ENCODE results near the gene DMXL2. TPM values are rescaled to one million over a fixed set of nuclear protein-coding genes. Genes with fewer than 3 reads are reported as not detected.

Gene DMXL2
- total RNA-seq, 1 experiment from 2014 or later, result 10.9 TPM

- H3K4me2 ChIP-seq (ENCODE audit: low read length), result no peak overlapping the region
- no peak for DNase-seq
- no peak overlapping the region for H3K4me3 ChIP-seq (ENCODE audit: low read length)
- no peaks in the 10 kb centered on the region for H3K27me3 ChIP-seq (ENCODE audit: low read length)
- no peak overlapping the region for H3K9ac ChIP-seq (ENCODE audit: low read length)
- ATAC-seq, result no peak
- ChIA-PET CTCF (no interaction called here), POLR2A (ENCODE audit: unreplicated experiment) (no interaction called here)
- no peaks in the 10 kb centered on the region for H3K4me1 ChIP-seq (ENCODE audit: insufficient read depth, low read length)
- H2AFZ ChIP-seq (ENCODE audit: low read length), result no peak overlapping the region
- H3K9me3 ChIP-seq (ENCODE audit: low read length), result no peaks in the 10 kb centered on the region
- BruUV-seq (replicated peaks), result no TSS peak
- H4K20me1 ChIP-seq (ENCODE audit: low read length), result no peaks in the 10 kb centered on the region
- no peaks in the 10 kb centered on the region for H3F3A ChIP-seq (ENCODE audit: low read length, unreplicated experiment)
- H3K36me3 ChIP-seq (ENCODE audit: low read depth, low read length), result no peaks in the 10 kb centered on the region
- no peak overlapping the region for H3K27ac ChIP-seq (ENCODE audit: low read length)
- no peak for TF ChIP-seq EZH2 (IDR thresholded peaks at IDR 0.05; ENCODE audit: low read length, unreplicated experiment)
- TF ChIP-seq CTCF (conservative IDR thresholded peaks at IDR 0.05; ENCODE audit: low read depth, low read length), result no peak
- TF ChIP-seq EZH2phosphoT487 (IDR thresholded peaks at IDR 0.05; ENCODE audit: borderline replicate concordance, low read length), result no peak
- no peaks in the 10 kb centered on the region for H3K79me2 ChIP-seq (ENCODE audit: low read length)
- H3K9me2 ChIP-seq (replicated peaks; ENCODE audit: low read length), result no peaks in the 10 kb centered on the region
- intact Hi-C loops (cut with micrococcal nuclease), result no loop called here
Measured at GRCh38 chr15:51524376-51524775, 98.2 kb downstream of the DMXL2 start.

GRCh38 chr15:51516291-51516690 lies 106.3 kb downstream of the DMXL2 start:
- H3K27me3 ChIP-seq (ENCODE audit: low read length), result no peaks in the 10 kb centered on the region
- H4K20me1 ChIP-seq (ENCODE audit: low read length), result no peaks in the 10 kb centered on the region
- no peak overlapping the region for H3K27ac ChIP-seq (ENCODE audit: low read length)
- ATAC-seq, result no peak
- intact Hi-C loops (cut with micrococcal nuclease), result no loop called here
- TF ChIP-seq EZH2 (IDR thresholded peaks at IDR 0.05; ENCODE audit: low read length, unreplicated experiment), result no peak
- H2AFZ ChIP-seq (ENCODE audit: low read length), result no peak overlapping the region
- DNase-seq, result no peak
- H3K4me3 ChIP-seq (ENCODE audit: low read length), result no peak overlapping the region
- no TSS peak for BruUV-seq (replicated peaks)
- H3K9ac ChIP-seq (ENCODE audit: low read length), result no peak overlapping the region
- ChIA-PET POLR2A (ENCODE audit: unreplicated experiment) (no interaction called here), CTCF (no interaction called here)
- no peaks in the 10 kb centered on the region for H3K4me1 ChIP-seq (ENCODE audit: insufficient read depth, low read length)
- H3K4me2 ChIP-seq (ENCODE audit: low read length), result no peak overlapping the region
- no peaks in the 10 kb centered on the region for H3K79me2 ChIP-seq (ENCODE audit: low read length)
- no peaks in the 10 kb centered on the region for H3F3A ChIP-seq (ENCODE audit: low read length, unreplicated experiment)
- H3K36me3 ChIP-seq (ENCODE audit: low read depth, low read length), result no peaks in the 10 kb centered on the region
- H3K9me2 ChIP-seq (replicated peaks; ENCODE audit: low read length), result no peaks in the 10 kb centered on the region
- no peaks in the 10 kb centered on the region for H3K9me3 ChIP-seq (ENCODE audit: low read length)

GRCh38 chr15:51505251-51505650 lies 117.3 kb downstream of the DMXL2 start:
- Histone ChIP-seq H3K36me3 (ENCODE audit: low read depth, low read length) (no peaks in the 10 kb centered on the region), H3K79me2 (ENCODE audit: low read length) (no peaks in the 10 kb centered on the region), H3K9me2 (replicated peaks; ENCODE audit: low read length) (no peaks in the 10 kb centered on the region), H3K4me3 (ENCODE audit: low read length) (no peak overlapping the region), H3K4me1 (ENCODE audit: insufficient read depth, low read length) (no peaks in the 10 kb centered on the region), H3K4me2 (ENCODE audit: low read length) (no peak overlapping the region), H4K20me1 (ENCODE audit: low read length) (no peaks in the 10 kb centered on the region), H3K9me3 (ENCODE audit: low read length) (no peaks in the 10 kb centered on the region), H3K27me3 (ENCODE audit: low read length) (no peaks in the 10 kb centered on the region), H3K9ac (ENCODE audit: low read length) (no peak overlapping the region), H2AFZ (ENCODE audit: low read length) (no peak overlapping the region), H3F3A (ENCODE audit: low read length, unreplicated experiment) (no peaks in the 10 kb centered on the region), H3K27ac (ENCODE audit: low read length) (no peak overlapping the region)
- POLR2A ChIA-PET (ENCODE audit: unreplicated experiment), result no interaction called here
- DNase-seq, result no peak
- ATAC-seq, result no peak
- CTCF ChIA-PET, result no interaction called here
- no peak for TF ChIP-seq EZH2phosphoT487 (IDR thresholded peaks at IDR 0.05; ENCODE audit: borderline replicate concordance, low read length)
- TF ChIP-seq EZH2 (IDR thresholded peaks at IDR 0.05; ENCODE audit: low read length, unreplicated experiment), result no peak
- TF ChIP-seq CTCF (conservative IDR thresholded peaks at IDR 0.05; ENCODE audit: low read depth, low read length), result no peak
- no TSS peak for BruUV-seq (replicated peaks)
- intact Hi-C loops (cut with micrococcal nuclease), result no loop called here

Measured in PC-3 (cell line).